IMR-90 (cell line): ENCODE measurements around the gene PIP4P1.
"Not testable (repeated sequence)": the region's sequence is repeated elsewhere in the genome, so short reads cannot be mapped to it uniquely, and the experiment has no call there.

Source experiments
- CEBPB ChIP-seq: IDR thresholded peaks from 2 replicates; pipeline ENCODE4 v1.6.1; 2012; ENCODE audit warnings: low read depth, low read length, improper control_type of control experiment
- FOS ChIP-seq: fragments of 150-350 bp; IDR thresholded peaks from 2 replicates; pipeline ENCODE4 v1.6.1; 2016; ENCODE audit warnings: low read depth, low read length
- MAZ ChIP-seq: IDR thresholded peaks from 2 replicates; pipeline ENCODE4 v1.6.1; 2012; ENCODE audit warnings: low read depth, mild to moderate bottlenecking, low read length, improper control_type of control experiment, moderate library complexity, borderline replicate concordance
- POLR2A ChIP-seq: IDR thresholded peaks from 2 replicates; pipeline ENCODE4 v1.6.1; 2012; ENCODE audit warnings: mild to moderate bottlenecking, low read depth, low read length
- RAD21 ChIP-seq: IDR thresholded peaks from 2 replicates; pipeline ENCODE4 v1.6.1; 2012; ENCODE audit warnings: low read length, improper control_type of control experiment
- RCOR1 ChIP-seq: IDR thresholded peaks from 2 replicates; pipeline ENCODE4 v1.6.1; 2012; ENCODE audit warnings: mild to moderate bottlenecking, low read length, improper control_type of control experiment; ENCODE audit not compliant: insufficient replicate concordance
- RFX5 ChIP-seq: IDR thresholded peaks from 2 replicates; pipeline ENCODE4 v1.8.0; 2012; ENCODE audit warnings: low read depth, mild to moderate bottlenecking, low read length, moderate library complexity
- SMC3 ChIP-seq: fragments of 150-350 bp; IDR thresholded peaks from 2 replicates; pipeline ENCODE4 v1.6.1; 2016; ENCODE audit warnings: low read depth, mild to moderate bottlenecking, antibody characterized with exemption, low read length, moderate library complexity
- TF ChIP-seq, protein P1 (sequence below): conservative IDR thresholded peaks from 2 replicates; pipeline ENCODE4 v1.5.1; 2012; ENCODE audit warnings: mild to moderate bottlenecking, low read depth, low read length, improper control_type of control experiment

DNA sequence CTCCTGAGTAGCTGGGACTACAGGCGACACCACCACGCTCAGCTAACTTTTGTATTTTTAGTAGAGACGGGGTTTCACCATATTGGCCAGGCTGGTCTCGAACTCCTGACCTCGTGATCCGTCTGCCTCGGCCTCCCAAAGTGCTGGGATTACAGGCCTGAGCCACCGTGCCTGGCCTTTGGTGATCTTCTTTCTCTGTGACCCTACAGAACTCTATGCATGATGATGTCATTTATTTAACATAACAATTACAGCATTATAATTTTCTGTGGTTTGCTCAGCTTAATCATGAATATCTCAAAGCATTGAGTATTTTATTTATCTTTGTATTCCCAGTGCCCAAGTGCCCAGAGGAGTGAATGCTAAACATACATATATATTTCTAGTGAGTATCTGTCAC lies 8.4 kb downstream of the PIP4P1 start:
- TF ChIP-seq, protein P1, sequence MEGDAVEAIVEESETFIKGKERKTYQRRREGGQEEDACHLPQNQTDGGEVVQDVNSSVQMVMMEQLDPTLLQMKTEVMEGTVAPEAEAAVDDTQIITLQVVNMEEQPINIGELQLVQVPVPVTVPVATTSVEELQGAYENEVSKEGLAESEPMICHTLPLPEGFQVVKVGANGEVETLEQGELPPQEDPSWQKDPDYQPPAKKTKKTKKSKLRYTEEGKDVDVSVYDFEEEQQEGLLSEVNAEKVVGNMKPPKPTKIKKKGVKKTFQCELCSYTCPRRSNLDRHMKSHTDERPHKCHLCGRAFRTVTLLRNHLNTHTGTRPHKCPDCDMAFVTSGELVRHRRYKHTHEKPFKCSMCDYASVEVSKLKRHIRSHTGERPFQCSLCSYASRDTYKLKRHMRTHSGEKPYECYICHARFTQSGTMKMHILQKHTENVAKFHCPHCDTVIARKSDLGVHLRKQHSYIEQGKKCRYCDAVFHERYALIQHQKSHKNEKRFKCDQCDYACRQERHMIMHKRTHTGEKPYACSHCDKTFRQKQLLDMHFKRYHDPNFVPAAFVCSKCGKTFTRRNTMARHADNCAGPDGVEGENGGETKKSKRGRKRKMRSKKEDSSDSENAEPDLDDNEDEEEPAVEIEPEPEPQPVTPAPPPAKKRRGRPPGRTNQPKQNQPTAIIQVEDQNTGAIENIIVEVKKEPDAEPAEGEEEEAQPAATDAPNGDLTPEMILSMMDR, result not testable (repeated sequence)
- TF ChIP-seq FOS, MAZ, RFX5, CEBPB, POLR2A, SMC3, RAD21, RCOR1: not testable (repeated sequence)
